Endometrial microvascular endothelial cells (primary cell): ENCODE measurements around the gene CD96. TPM values are rescaled to one million over a fixed set of nuclear protein-coding genes. Genes with fewer than 3 reads are reported as not detected.
"Not testable (repeated sequence)": the region's sequence is repeated elsewhere in the genome, so short reads cannot be mapped to it uniquely, and the experiment has no call there.

ENCODE experiments used
- in situ Hi-C: cut with HindIII; loops from 2 replicates; pipeline ENCODE4 v1.10.0; 2017; ENCODE audit warnings: low sequenced_read_pairs, low pct_unique_long_range_greater_than_20kb; ENCODE audit errors: inconsistent ontology term
- total RNA-seq: library from RNA; depleted of rRNA; stranded (reverse); fragments of >200 nt; gene quantifications from one replicate; pipeline ENCODE4 v1.2.3, GENCODE V29; 2015; ENCODE audit errors: inconsistent ontology term

Gene CD96
- total RNA-seq, 1 donor from 2014 or later: not detected

GRCh38 chr3:111613294-111613693, 71.3 kb downstream of the CD96 start:
- in situ Hi-C loops: no loop called here

GRCh38 chr3:111615880-111616279, 73.9 kb downstream of the CD96 start:
- in situ Hi-C loops: no loop called here

- in situ Hi-C loops: no loop called here
Measured at GRCh38 chr3:111616417-111617105, 74.6 kb downstream of the CD96 start.

- in situ Hi-C loops: no loop called here
Measured at GRCh38 chr3:111617406-111617805, 75.4 kb downstream of the CD96 start.

- in situ Hi-C loops: no loop called here
Measured at GRCh38 chr3:111617912-111618601, 76.1 kb downstream of the CD96 start.

GRCh38 chr3:111618945-111619344, 76.9 kb downstream of the CD96 start:
- in situ Hi-C loops: no loop called here

- in situ Hi-C loops: no loop called here
Measured at GRCh38 chr3:111619833-111620232, 77.8 kb downstream of the CD96 start.

GRCh38 chr3:111621535-111621934, 79.5 kb downstream of the CD96 start:
- in situ Hi-C loops: no loop called here

GRCh38 chr3:111627092-111627491, 85.1 kb downstream of the CD96 start:
- in situ Hi-C loops: no loop called here

- in situ Hi-C loops: not testable (repeated sequence)
Measured at GRCh38 chr3:111629018-111629417, 87.0 kb downstream of the CD96 start.

- in situ Hi-C loops: not testable (repeated sequence)
Measured at GRCh38 chr3:111630638-111631037, 88.6 kb downstream of the CD96 start.

- in situ Hi-C loops: no loop called here
Measured at GRCh38 chr3:111635403-111635802, 93.4 kb downstream of the CD96 start.

- in situ Hi-C loops: no loop called here
Measured at GRCh38 chr3:111636366-111636885, 94.4 kb downstream of the CD96 start.

GRCh38 chr3:111639316-111639715, 97.3 kb downstream of the CD96 start:
- in situ Hi-C loops: no loop called here

- in situ Hi-C loops: no loop called here
Measured at GRCh38 chr3:111648991-111649579, 107.1 kb downstream of the CD96 start.

GRCh38 chr3:111650378-111651275, 108.6 kb downstream of the CD96 start:
- in situ Hi-C loops: no loop called here

- in situ Hi-C loops: no loop called here
Measured at GRCh38 chr3:111652492-111653180, 110.6 kb downstream of the CD96 start.

- in situ Hi-C loops: no loop called here
Measured at GRCh38 chr3:111653766-111654165, 111.8 kb downstream of the CD96 start.
